ENCODE data around the gene ATRAID. TPM values are rescaled to one million over a fixed set of nuclear protein-coding genes. Genes with fewer than 3 reads are reported as not detected.

The ATRAID gene
- polyA plus RNA-seq, 2 donors = 66.2 to 92.7 TPM

- peaks cover 36 to 52% of the 10 kb centered on the region in 2 donors for H3K36me3 ChIP-seq (ENCODE audit: control insufficient read depth in 2 of 2, insufficient read depth in 2 of 2, low read length in 1 of 2)
- H3K27me3 ChIP-seq (ENCODE audit: control insufficient read depth in 1 of 2, insufficient read depth in 2 of 2, low read length in 2 of 2) = no peaks in the 10 kb centered on the region
- H3K9me3 ChIP-seq (ENCODE audit: control insufficient read depth in 2 of 2, insufficient read depth in 1 of 2, low read depth in 1 of 2, low read length in 1 of 2) = no peaks in the 10 kb centered on the region
- no peak overlapping the region for H3K4me3 ChIP-seq (ENCODE audit: low read depth in 1 of 2, low read length in 2 of 2)
- H3K4me1 ChIP-seq (ENCODE audit: control insufficient read depth in 2 of 2, insufficient read depth in 2 of 2, low read length in 1 of 2) = no peaks in the 10 kb centered on the region
- 80 to 84% methylated on average over 2 of the region's 2 CpGs for WGBS, 2 donors
- H3K27ac ChIP-seq (ENCODE audit: low read depth in 2 of 2, low read length in 1 of 2) = no peak overlapping the region
Measured at GRCh38 chr2:27227501-27227900, 15.7 kb downstream of the ATRAID start.

GRCh38 chr2:27231921-27232320 lies 20.1 kb downstream of the ATRAID start:
- 95% methylated on average over 13 of the region's 13 CpGs for WGBS, 2 donors

GRCh38 chr2:27233341-27233740 lies 21.5 kb downstream of the ATRAID start:
- WGBS, 2 donors = 94 to 96% methylated on average over 14 of the region's 14 CpGs
- Histone ChIP-seq H3K27ac (ENCODE audit: low read depth in 2 of 2, low read length in 1 of 2) (no peak overlapping the region), H3K9me3 (ENCODE audit: control insufficient read depth in 2 of 2, insufficient read depth in 1 of 2, low read depth in 1 of 2, low read length in 1 of 2) (no peaks in the 10 kb centered on the region), H3K4me1 (ENCODE audit: control insufficient read depth in 2 of 2, insufficient read depth in 2 of 2, low read length in 1 of 2) (no peaks in the 10 kb centered on the region), H3K27me3 (ENCODE audit: control insufficient read depth in 1 of 2, insufficient read depth in 2 of 2, low read length in 2 of 2) (no peaks in the 10 kb centered on the region), H3K4me3 (ENCODE audit: low read depth in 1 of 2, low read length in 2 of 2) (no peak overlapping the region), H3K36me3 (ENCODE audit: control insufficient read depth in 2 of 2, insufficient read depth in 2 of 2, low read length in 1 of 2) (peaks cover 36 to 61% of the 10 kb centered on the region in 2 donors)

More at GRCh38 chr2:27231921-27232320, 20.1 kb downstream of the ATRAID start:
- no peak overlapping the region for H3K27ac ChIP-seq (ENCODE audit: low read depth in 2 of 2, low read length in 1 of 2)
- no peaks in the 10 kb centered on the region for H3K9me3 ChIP-seq (ENCODE audit: control insufficient read depth in 2 of 2, insufficient read depth in 1 of 2, low read depth in 1 of 2, low read length in 1 of 2)
- H3K27me3 ChIP-seq (ENCODE audit: control insufficient read depth in 1 of 2, insufficient read depth in 2 of 2, low read length in 2 of 2) = no peaks in the 10 kb centered on the region
- H3K36me3 ChIP-seq (ENCODE audit: control insufficient read depth in 2 of 2, insufficient read depth in 2 of 2, low read length in 1 of 2) = peaks cover 29 to 53% of the 10 kb centered on the region in 2 donors
- no peak overlapping the region for H3K4me3 ChIP-seq (ENCODE audit: low read depth in 1 of 2, low read length in 2 of 2)
- H3K4me1 ChIP-seq (ENCODE audit: control insufficient read depth in 2 of 2, insufficient read depth in 2 of 2, low read length in 1 of 2) = no peaks in the 10 kb centered on the region

- Histone ChIP-seq H3K4me3 (ENCODE audit: low read depth in 1 of 2, low read length in 2 of 2) (no peak overlapping the region), H3K9me3 (ENCODE audit: control insufficient read depth in 2 of 2, insufficient read depth in 1 of 2, low read depth in 1 of 2, low read length in 1 of 2) (no peaks in the 10 kb centered on the region), H3K36me3 (ENCODE audit: control insufficient read depth in 2 of 2, insufficient read depth in 2 of 2, low read length in 1 of 2) (peaks cover 52 to 81% of the 10 kb centered on the region in 2 donors), H3K27me3 (ENCODE audit: control insufficient read depth in 1 of 2, insufficient read depth in 2 of 2, low read length in 2 of 2) (no peaks in the 10 kb centered on the region), H3K27ac (ENCODE audit: low read depth in 2 of 2, low read length in 1 of 2) (no peak overlapping the region), H3K4me1 (ENCODE audit: control insufficient read depth in 2 of 2, insufficient read depth in 2 of 2, low read length in 1 of 2) (no peaks in the 10 kb centered on the region)
- WGBS, 2 donors = 95% methylated on average over 12 of the region's 12 CpGs
Measured at GRCh38 chr2:27236136-27236535, 24.3 kb downstream of the ATRAID start.

- no peak overlapping the region for H3K4me3 ChIP-seq (ENCODE audit: low read depth in 1 of 2, low read length in 2 of 2)
- H3K27ac ChIP-seq (ENCODE audit: low read depth in 2 of 2, low read length in 1 of 2) = no peak overlapping the region
- no peaks in the 10 kb centered on the region for H3K27me3 ChIP-seq (ENCODE audit: control insufficient read depth in 1 of 2, insufficient read depth in 2 of 2, low read length in 2 of 2)
- no peaks in the 10 kb centered on the region for H3K4me1 ChIP-seq (ENCODE audit: control insufficient read depth in 2 of 2, insufficient read depth in 2 of 2, low read length in 1 of 2)
- H3K36me3 ChIP-seq (ENCODE audit: control insufficient read depth in 2 of 2, insufficient read depth in 2 of 2, low read length in 1 of 2) = peaks cover 52 to 81% of the 10 kb centered on the region in 2 donors
- WGBS, 2 donors = 85 to 90% methylated on average over 3 of the region's 3 CpGs
- H3K9me3 ChIP-seq (ENCODE audit: control insufficient read depth in 2 of 2, insufficient read depth in 1 of 2, low read depth in 1 of 2, low read length in 1 of 2) = no peaks in the 10 kb centered on the region
Measured at GRCh38 chr2:27236626-27237025, 24.8 kb downstream of the ATRAID start.

GRCh38 chr2:27237341-27237945 lies 25.6 kb downstream of the ATRAID start:
- 95 to 96% methylated on average over 15 of the region's 15 CpGs for WGBS, 2 donors
- H3K27ac ChIP-seq (ENCODE audit: low read depth in 2 of 2, low read length in 1 of 2) = no peak overlapping the region
- no peak overlapping the region for H3K4me3 ChIP-seq (ENCODE audit: low read depth in 1 of 2, low read length in 2 of 2)
- no peaks in the 10 kb centered on the region for H3K9me3 ChIP-seq (ENCODE audit: control insufficient read depth in 2 of 2, insufficient read depth in 1 of 2, low read depth in 1 of 2, low read length in 1 of 2)
- no peaks in the 10 kb centered on the region for H3K27me3 ChIP-seq (ENCODE audit: control insufficient read depth in 1 of 2, insufficient read depth in 2 of 2, low read length in 2 of 2)
- H3K36me3 ChIP-seq (ENCODE audit: control insufficient read depth in 2 of 2, insufficient read depth in 2 of 2, low read length in 1 of 2) = peaks cover 47 to 83% of the 10 kb centered on the region in 2 donors
- no peaks in the 10 kb centered on the region for H3K4me1 ChIP-seq (ENCODE audit: control insufficient read depth in 2 of 2, insufficient read depth in 2 of 2, low read length in 1 of 2)

- 96 to 97% methylated on average over 8 of the region's 8 CpGs for WGBS, 2 donors
- Histone ChIP-seq H3K9me3 (ENCODE audit: control insufficient read depth in 2 of 2, insufficient read depth in 1 of 2, low read depth in 1 of 2, low read length in 1 of 2) (no peaks in the 10 kb centered on the region), H3K36me3 (ENCODE audit: control insufficient read depth in 2 of 2, insufficient read depth in 2 of 2, low read length in 1 of 2) (peaks cover 46 to 86% of the 10 kb centered on the region in 2 donors), H3K4me1 (ENCODE audit: control insufficient read depth in 2 of 2, insufficient read depth in 2 of 2, low read length in 1 of 2) (no peaks in the 10 kb centered on the region), H3K27me3 (ENCODE audit: control insufficient read depth in 1 of 2, insufficient read depth in 2 of 2, low read length in 2 of 2) (no peaks in the 10 kb centered on the region), H3K27ac (ENCODE audit: low read depth in 2 of 2, low read length in 1 of 2) (no peak overlapping the region), H3K4me3 (ENCODE audit: low read depth in 1 of 2, low read length in 2 of 2) (no peak overlapping the region)
Measured at GRCh38 chr2:27238976-27239375, 27.1 kb downstream of the ATRAID start.

- H3K27me3 ChIP-seq (ENCODE audit: control insufficient read depth in 1 of 2, insufficient read depth in 2 of 2, low read length in 2 of 2) = no peaks in the 10 kb centered on the region
- WGBS, 2 donors = 82 to 87% methylated on average over 9 of the region's 9 CpGs
- H3K27ac ChIP-seq (ENCODE audit: low read depth in 2 of 2, low read length in 1 of 2) = no peak overlapping the region
- H3K9me3 ChIP-seq (ENCODE audit: control insufficient read depth in 2 of 2, insufficient read depth in 1 of 2, low read depth in 1 of 2, low read length in 1 of 2) = no peaks in the 10 kb centered on the region
- peaks cover 44 to 77% of the 10 kb centered on the region in 2 donors for H3K36me3 ChIP-seq (ENCODE audit: control insufficient read depth in 2 of 2, insufficient read depth in 2 of 2, low read length in 1 of 2)
- H3K4me3 ChIP-seq (ENCODE audit: low read depth in 1 of 2, low read length in 2 of 2) = no peak overlapping the region
- no peaks in the 10 kb centered on the region for H3K4me1 ChIP-seq (ENCODE audit: control insufficient read depth in 2 of 2, insufficient read depth in 2 of 2, low read length in 1 of 2)
Measured at GRCh38 chr2:27240406-27240805, 28.6 kb downstream of the ATRAID start.

GRCh38 chr2:27241761-27242613 lies 30.1 kb downstream of the ATRAID start:
- no peaks in the 10 kb centered on the region for H3K27me3 ChIP-seq (ENCODE audit: control insufficient read depth in 1 of 2, insufficient read depth in 2 of 2, low read length in 2 of 2)
- no peaks in the 10 kb centered on the region for H3K9me3 ChIP-seq (ENCODE audit: control insufficient read depth in 2 of 2, insufficient read depth in 1 of 2, low read depth in 1 of 2, low read length in 1 of 2)
- peaks cover 40 to 68% of the 10 kb centered on the region in 2 donors for H3K36me3 ChIP-seq (ENCODE audit: control insufficient read depth in 2 of 2, insufficient read depth in 2 of 2, low read length in 1 of 2)
- H3K4me1 ChIP-seq (ENCODE audit: control insufficient read depth in 2 of 2, insufficient read depth in 2 of 2, low read length in 1 of 2) = no peaks in the 10 kb centered on the region
- no peak overlapping the region for H3K4me3 ChIP-seq (ENCODE audit: low read depth in 1 of 2, low read length in 2 of 2)
- WGBS, 2 donors = 82 to 85% methylated on average over 24 of the region's 24 CpGs
- no peak overlapping the region for H3K27ac ChIP-seq (ENCODE audit: low read depth in 2 of 2, low read length in 1 of 2)
